ENCODE results near the gene PGRMC2. TPM values are rescaled to one million over a fixed set of nuclear protein-coding genes. Genes with fewer than 3 reads are reported as not detected.
"Not testable (repeated sequence)": the region's sequence is repeated elsewhere in the genome, so short reads cannot be mapped to it uniquely, and the experiment has no call there.

PGRMC2 gene
- polyA plus RNA-seq, 1 experiment = 15.9 TPM

GRCh38 chr4:128258166-128258565, 29.4 kb downstream of the PGRMC2 start:
- H3K36me3 ChIP-seq (ENCODE audit: control insufficient read depth, insufficient read depth, low read length); DNase-seq (ENCODE audit: low read depth); POLR2A ChIA-PET; H3K4me3 ChIP-seq (ENCODE audit: low read depth, low read length); H3K27me3 ChIP-seq (ENCODE audit: control insufficient read depth, insufficient read depth, low read length): not testable (repeated sequence)
- CTCF ChIA-PET = interaction anchor here (0.6 to 1.8 kb wide), 4 partner anchors 10 to 99 kb away, joined by 3 to 4 read pairs (median 4); no protein-coding TSS in a partner anchor

GRCh38 chr4:128256539-128256938, 31.1 kb downstream of the PGRMC2 start:
- TF ChIP-seq CTCF (IDR thresholded peaks at IDR 0.05; ENCODE audit: insufficient read depth, low read depth, low read length) = no peak
- H3K36me3 ChIP-seq (ENCODE audit: control insufficient read depth, insufficient read depth, low read length) = no peaks in the 10 kb centered on the region
- POLR2A ChIA-PET = no interaction called here
- CTCF ChIA-PET = interaction anchor here (1.3 kb wide), 1 partner anchor 15 kb away, joined by 3 read pairs; no protein-coding TSS in a partner anchor
- no peak overlapping the region for H3K4me3 ChIP-seq (ENCODE audit: low read depth, low read length)
- DNase-seq (ENCODE audit: low read depth) = no peak
- H3K27me3 ChIP-seq (ENCODE audit: control insufficient read depth, insufficient read depth, low read length) = no peaks in the 10 kb centered on the region

GRCh38 chr4:128255906-128256305, 31.7 kb downstream of the PGRMC2 start:
- Histone ChIP-seq H3K4me3 (ENCODE audit: low read depth, low read length) (no peak overlapping the region), H3K27me3 (ENCODE audit: control insufficient read depth, insufficient read depth, low read length) (no peaks in the 10 kb centered on the region), H3K36me3 (ENCODE audit: control insufficient read depth, insufficient read depth, low read length) (no peaks in the 10 kb centered on the region)
- DNase-seq (ENCODE audit: low read depth) = no peak
- ChIA-PET POLR2A (no interaction called here), CTCF (interaction anchor here (1.3 kb wide), 1 partner anchor 14 kb away, joined by 3 read pairs; no protein-coding TSS in a partner anchor)
- TF ChIP-seq CTCF (IDR thresholded peaks at IDR 0.05; ENCODE audit: insufficient read depth, low read depth, low read length) = no peak

- TF ChIP-seq CTCF (IDR thresholded peaks at IDR 0.05; ENCODE audit: insufficient read depth, low read depth, low read length) = no peak
- Histone ChIP-seq H3K36me3 (ENCODE audit: control insufficient read depth, insufficient read depth, low read length) (no peaks in the 10 kb centered on the region), H3K27me3 (ENCODE audit: control insufficient read depth, insufficient read depth, low read length) (no peaks in the 10 kb centered on the region), H3K4me3 (ENCODE audit: low read depth, low read length) (no peak overlapping the region)
- no peak for DNase-seq (ENCODE audit: low read depth)
- CTCF ChIA-PET = interaction anchor here (0.6 kb wide), 1 partner anchor 115 kb away, joined by 3 read pairs; no protein-coding TSS in a partner anchor
- POLR2A ChIA-PET = no interaction called here
Measured at GRCh38 chr4:128249787-128250668, 37.6 kb downstream of the PGRMC2 start.

- ChIA-PET POLR2A (no interaction called here), CTCF (no interaction called here)
- TF ChIP-seq CTCF (IDR thresholded peaks at IDR 0.05; ENCODE audit: insufficient read depth, low read depth, low read length) = no peak
- no peak for DNase-seq (ENCODE audit: low read depth)
- no peaks in the 10 kb centered on the region for H3K27me3 ChIP-seq (ENCODE audit: control insufficient read depth, insufficient read depth, low read length)
- H3K36me3 ChIP-seq (ENCODE audit: control insufficient read depth, insufficient read depth, low read length) = no peaks in the 10 kb centered on the region
- H3K4me3 ChIP-seq (ENCODE audit: low read depth, low read length) = no peak overlapping the region
Measured at GRCh38 chr4:128247906-128248305, 39.7 kb downstream of the PGRMC2 start.

- DNase-seq (ENCODE audit: low read depth); CTCF ChIA-PET; POLR2A ChIA-PET; H3K4me3 ChIP-seq (ENCODE audit: low read depth, low read length); H3K27me3 ChIP-seq (ENCODE audit: control insufficient read depth, insufficient read depth, low read length); H3K36me3 ChIP-seq (ENCODE audit: control insufficient read depth, insufficient read depth, low read length): not testable (repeated sequence)
Measured at GRCh38 chr4:128245391-128245790, 42.2 kb downstream of the PGRMC2 start.
